Thyroid gland (tissue), 4 donors: ENCODE results near the gene PLCD4.

Experiments
- CTCF ChIP-seq, 6 experiments: fragments of 200-600 bp in 3 of 6; fragments of 450-650 bp in 3 of 6; sonication (generic) in 3 of 6; IDR thresholded peaks; one replicate each; pipeline ENCODE4 v1.5.1; 2016 to 2019; ENCODE audit warnings: antibody characterized with exemption in 6 of 6, mild to moderate bottlenecking in 2 of 6, inconsistent platforms in 1 of 6, moderate library complexity in 1 of 6
- POLR2A ChIP-seq, 2 donors: fragments of 450-650 bp; IDR thresholded peaks; one replicate each; pipeline ENCODE4 v1.6.1; 2017; ENCODE audit warnings: antibody characterized with exemption in 2 of 2, mild to moderate bottlenecking in 2 of 2, moderate library complexity in 1 of 2

- TF ChIP-seq POLR2A (IDR thresholded peaks at IDR 0.05) (no peak), CTCF (IDR thresholded peaks at IDR 0.05) (no peak)
Measured at GRCh38 chr2:218615868-218616315, 8.2 kb downstream of the PLCD4 start.
